Measurements from ENCODE around the gene LYST. TPM values are rescaled to one million over a fixed set of nuclear protein-coding genes. Genes with fewer than 3 reads are reported as not detected.

Gene LYST
- total and polyA plus RNA-seq, 12 donors = 6.7 to 48.0 (median 19.0) TPM

DNA sequence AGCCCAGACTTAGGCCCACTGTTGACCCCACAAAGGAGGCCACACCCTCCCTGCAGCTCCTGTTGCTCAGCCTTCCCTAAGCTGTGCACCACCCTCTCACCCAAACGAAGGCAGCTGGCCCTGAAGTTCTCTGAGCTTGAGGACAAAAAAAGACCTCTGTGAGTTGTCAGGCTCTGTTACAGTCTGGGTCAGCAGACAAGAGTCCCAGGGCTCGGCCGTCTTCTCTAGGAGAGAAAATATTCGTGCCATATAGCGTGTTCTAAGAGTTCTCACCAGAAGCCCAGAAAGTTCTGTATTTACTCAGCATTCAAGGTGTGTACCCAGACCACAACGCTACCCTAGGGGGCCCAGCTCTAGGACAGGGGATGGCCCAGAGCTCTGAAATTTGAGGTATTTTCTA is 25.5 kb upstream of the LYST start:
- H3K27ac ChIP-seq = no peak overlapping the region
- 78 to 84% (median 80%) methylated on average over 6 of the region's 6 CpGs for WGBS, 4 donors
- no peaks in the 10 kb centered on the region for H3K27me3 ChIP-seq

DNA sequence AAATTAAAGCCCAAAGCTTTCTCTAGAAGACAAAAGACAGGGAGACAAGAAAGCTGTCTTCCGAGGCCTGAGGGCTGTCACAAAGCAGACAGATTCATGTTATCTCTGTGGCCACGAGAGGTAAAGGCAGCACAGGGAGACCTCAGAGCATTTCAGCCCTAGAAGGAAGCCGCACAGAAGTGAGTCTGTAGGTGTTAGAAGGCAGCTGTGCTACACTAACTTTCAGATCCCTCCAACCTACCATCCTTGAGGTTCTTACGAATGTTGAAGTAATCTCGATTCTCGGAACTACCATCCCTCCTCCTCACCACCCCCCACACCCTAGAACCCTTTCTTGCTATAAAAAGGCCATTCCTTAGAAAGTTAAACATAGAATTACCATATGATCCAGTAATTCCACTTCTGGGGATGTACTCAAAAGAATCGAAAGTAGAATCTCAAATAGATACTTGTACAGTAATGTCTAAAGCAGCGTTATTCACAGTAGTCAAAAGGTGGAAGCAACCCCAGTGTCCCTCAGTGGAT is 21.5 kb upstream of the LYST start:
- 84 to 93% (median 86%) methylated on average over 8 of the region's 8 CpGs for WGBS, 4 donors
- intact Hi-C loops (cut with DNase I) = no loop called here
- no peak overlapping the region for H3K27ac ChIP-seq
- H3K9me3 ChIP-seq (replicated peaks in 1 of 3) = no peaks in the 10 kb centered on the region
- H3K27me3 ChIP-seq = no peaks in the 10 kb centered on the region
- H3K36me3 ChIP-seq (replicated peaks in 1 of 2) = no peaks in the 10 kb centered on the region
- no peak for DNase-seq
- H3K4me3 ChIP-seq = no peak overlapping the region
- TF ChIP-seq, protein P1, sequence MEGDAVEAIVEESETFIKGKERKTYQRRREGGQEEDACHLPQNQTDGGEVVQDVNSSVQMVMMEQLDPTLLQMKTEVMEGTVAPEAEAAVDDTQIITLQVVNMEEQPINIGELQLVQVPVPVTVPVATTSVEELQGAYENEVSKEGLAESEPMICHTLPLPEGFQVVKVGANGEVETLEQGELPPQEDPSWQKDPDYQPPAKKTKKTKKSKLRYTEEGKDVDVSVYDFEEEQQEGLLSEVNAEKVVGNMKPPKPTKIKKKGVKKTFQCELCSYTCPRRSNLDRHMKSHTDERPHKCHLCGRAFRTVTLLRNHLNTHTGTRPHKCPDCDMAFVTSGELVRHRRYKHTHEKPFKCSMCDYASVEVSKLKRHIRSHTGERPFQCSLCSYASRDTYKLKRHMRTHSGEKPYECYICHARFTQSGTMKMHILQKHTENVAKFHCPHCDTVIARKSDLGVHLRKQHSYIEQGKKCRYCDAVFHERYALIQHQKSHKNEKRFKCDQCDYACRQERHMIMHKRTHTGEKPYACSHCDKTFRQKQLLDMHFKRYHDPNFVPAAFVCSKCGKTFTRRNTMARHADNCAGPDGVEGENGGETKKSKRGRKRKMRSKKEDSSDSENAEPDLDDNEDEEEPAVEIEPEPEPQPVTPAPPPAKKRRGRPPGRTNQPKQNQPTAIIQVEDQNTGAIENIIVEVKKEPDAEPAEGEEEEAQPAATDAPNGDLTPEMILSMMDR (IDR thresholded peaks at IDR 0.05) = no peak
- no peak for TF ChIP-seq POLR2A (IDR thresholded peaks at IDR 0.05)
- peaks cover under 1 to 7% of the 10 kb centered on the region in 2 donors for H3K4me1 ChIP-seq (replicated peaks in 1 of 2)

More for the DNA sequence above, 25.5 kb upstream of the LYST start:
- no peak overlapping the region for H3K4me3 ChIP-seq
- intact Hi-C loops (cut with DNase I) = no loop called here
- H3K4me1 ChIP-seq (replicated peaks in 1 of 2) = no peaks in the 10 kb centered on the region
- no peaks in the 10 kb centered on the region for H3K36me3 ChIP-seq (replicated peaks in 1 of 2)
- DNase-seq = no peak
- H3K9me3 ChIP-seq (replicated peaks in 1 of 3) = no peaks in the 10 kb centered on the region
- TF ChIP-seq, protein P1 (IDR thresholded peaks at IDR 0.05) = no peak
- no peak for TF ChIP-seq POLR2A (IDR thresholded peaks at IDR 0.05)

DNA sequence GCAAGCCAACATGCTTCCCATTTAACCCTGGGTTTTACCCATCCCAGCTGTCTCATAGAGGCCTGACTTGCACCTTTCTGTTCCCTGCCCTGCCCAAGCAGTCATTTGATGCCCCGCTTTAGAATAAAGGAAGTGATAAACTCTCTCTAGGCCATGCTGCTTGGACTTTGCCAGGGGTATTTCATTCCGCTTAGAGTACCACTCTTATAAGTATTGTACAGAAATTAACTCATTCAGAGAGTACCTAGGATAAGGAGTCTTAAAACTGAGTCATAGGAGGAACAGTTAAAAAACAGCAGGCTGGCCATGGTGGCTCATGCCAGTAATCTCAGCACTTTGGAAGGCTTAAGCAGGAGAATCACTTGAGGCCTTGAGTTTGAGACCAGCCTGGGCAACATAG is 21.0 kb upstream of the LYST start:
- peaks cover 5 to 12% of the 10 kb centered on the region in 2 donors for H3K4me1 ChIP-seq (replicated peaks in 1 of 2)
- intact Hi-C loops (cut with DNase I) = no loop called here
- no peak overlapping the region for H3K4me3 ChIP-seq
- no peaks in the 10 kb centered on the region for H3K27me3 ChIP-seq
- no peak overlapping the region for H3K27ac ChIP-seq
- WGBS, 4 donors = 66 to 95% (median 86%) methylated on average over 2 of the region's 2 CpGs
- no peaks in the 10 kb centered on the region for H3K36me3 ChIP-seq (replicated peaks in 1 of 2)
- H3K9me3 ChIP-seq (replicated peaks in 1 of 3) = no peaks in the 10 kb centered on the region
- no peak for DNase-seq
- TF ChIP-seq, protein P1 (IDR thresholded peaks at IDR 0.05) = no peak
- no peak for TF ChIP-seq POLR2A (IDR thresholded peaks at IDR 0.05)

DNA sequence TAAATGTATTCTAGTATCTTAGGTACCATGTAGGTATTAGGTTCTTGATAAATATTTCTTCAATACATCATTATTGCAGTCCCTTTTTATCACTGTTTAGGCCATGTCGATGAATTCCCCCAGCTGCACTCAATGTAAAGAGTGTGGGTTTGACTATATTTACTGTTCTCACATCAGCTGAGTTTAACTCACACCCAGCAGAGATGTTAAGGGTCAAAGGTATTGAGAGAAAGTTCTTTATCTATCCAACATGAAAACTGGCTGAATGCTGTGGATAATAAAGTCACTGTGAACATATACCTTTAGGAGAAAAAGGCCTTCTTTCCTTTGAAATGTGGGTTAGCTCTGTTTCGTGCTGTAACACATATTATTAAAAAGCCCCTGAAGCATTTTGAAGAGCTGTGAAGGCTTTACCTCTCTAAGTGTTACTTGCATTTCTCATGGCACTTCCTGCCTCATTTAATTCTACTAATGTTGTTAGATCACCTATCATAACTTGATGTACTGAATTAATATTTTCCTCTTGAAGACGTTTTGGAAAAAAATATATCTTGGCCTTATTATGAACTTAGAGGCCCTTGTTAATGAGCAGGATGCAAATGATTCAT is 19.1 kb upstream of the LYST start:
- intact Hi-C loops (cut with DNase I) = no loop called here
- TF ChIP-seq POLR2A (IDR thresholded peaks at IDR 0.05) = no peak
- TF ChIP-seq, protein P1 (IDR thresholded peaks at IDR 0.05) = no peak
- Histone ChIP-seq H3K36me3 (replicated peaks in 1 of 2) (no peaks in the 10 kb centered on the region), H3K4me3 (no peak overlapping the region), H3K27me3 (no peaks in the 10 kb centered on the region), H3K27ac (no peak overlapping the region), H3K4me1 (replicated peaks in 1 of 2) (peaks cover 5 to 12% of the 10 kb centered on the region in 2 donors), H3K9me3 (replicated peaks in 1 of 3) (no peaks in the 10 kb centered on the region)
- WGBS, 4 donors = 73 to 87% (median 83%) methylated on average over 3 of the region's 3 CpGs
- DNase-seq = no peak
